K562 (cell line): ENCODE measurements around the gene CHMP4B. TPM values are rescaled to one million over a fixed set of nuclear protein-coding genes. Genes with fewer than 3 reads are reported as not detected.

Experiments
- BHLHE40 ChIP-seq: IDR thresholded peaks from 2 replicates; pipeline ENCODE4 v1.6.1; 2011; ENCODE audit warnings: low read length, improper control_type of control experiment
- ELF2 ChIP-seq: fragments of 250-450 bp; sonication (Bioruptor Pico); IDR thresholded peaks from 2 replicates; pipeline ENCODE4 v1.5.0; 2021; ENCODE audit warnings: mild to moderate bottlenecking
- ERF ChIP-seq: fragments of 450-650 bp; formaldehyde crosslinking; IDR thresholded peaks from 2 replicates; pipeline ENCODE4 v1.4.0; 2020; ENCODE audit warnings: mild to moderate bottlenecking, mixed read lengths
- FOS ChIP-seq: IDR thresholded peaks from 3 replicates; pipeline ENCODE4 v1.6.1; 2011; ENCODE audit not compliant: insufficient read length; ENCODE audit errors: extremely low read depth
- HMG20B ChIP-seq: fragments of 250-450 bp; sonication (Bioruptor Pico); IDR thresholded peaks from 2 replicates; pipeline ENCODE4 v1.5.0; 2021; ENCODE audit warnings: mild to moderate bottlenecking
- JUND ChIP-seq, 2 experiments: IDR thresholded peaks; 2 replicates in 1 of 2; 3 replicates in 1 of 2; pipeline ENCODE4 v1.6.1; 2011; ENCODE audit warnings: borderline replicate concordance in 2 of 2, low read depth in 2 of 2, low read length in 2 of 2, improper control_type of control experiment in 1 of 2, missing biosample characterization in 1 of 2, missing genetic modification characterization in 1 of 2, missing genetic modification reagents in 1 of 2
- L3MBTL2 ChIP-seq: fragments of 450-650 bp; IDR thresholded peaks from 2 replicates; pipeline ENCODE4 v1.6.1; 2016; ENCODE audit warnings: mild to moderate bottlenecking, moderate library complexity
- MTA3 ChIP-seq: fragments of 450-650 bp; formaldehyde crosslinking; IDR thresholded peaks from 2 replicates; pipeline ENCODE4 v1.6.1; 2017; ENCODE audit warnings: mild to moderate bottlenecking, borderline replicate concordance
- NFATC3 ChIP-seq: fragments of 450-650 bp; IDR thresholded peaks from 2 replicates; pipeline ENCODE4 v1.6.1; 2017; ENCODE audit warnings: mild to moderate bottlenecking
- NFXL1 ChIP-seq: fragments of 450-650 bp; formaldehyde crosslinking; IDR thresholded peaks from 2 replicates; pipeline ENCODE4 v1.4.0; 2021; ENCODE audit warnings: mild to moderate bottlenecking
- NR1H2 ChIP-seq: sonication (generic); formaldehyde crosslinking; IDR thresholded peaks from 2 replicates; pipeline ENCODE4 v1.4.0; 2020; ENCODE audit warnings: mild to moderate bottlenecking, missing genetic modification reagents
- PHF8 ChIP-seq: fragments of 200-600 bp; sonication (generic); IDR thresholded peaks from 2 replicates; pipeline ENCODE4 v1.6.1; 2012; ENCODE audit warnings: mixed run types, mild to moderate bottlenecking, inconsistent platforms, low read length, moderate library complexity, borderline replicate concordance
- POLR3G ChIP-seq: IDR thresholded peaks from 2 replicates; pipeline ENCODE4 v1.6.1; 2011; ENCODE audit not compliant: insufficient read length, insufficient replicate concordance; ENCODE audit errors: extremely low read depth
- RNF219 ChIP-seq: fragments of 250-450 bp; sonication (Bioruptor Pico); IDR thresholded peaks from 2 replicates; pipeline ENCODE4 v1.5.0; 2022; ENCODE audit warnings: mild to moderate bottlenecking
- SIN3B ChIP-seq: fragments of 450-650 bp; IDR thresholded peaks from 2 replicates; pipeline ENCODE4 v1.6.1; 2017; ENCODE audit warnings: low read depth, mild to moderate bottlenecking, moderate library complexity
- SMAD1 ChIP-seq: fragments of 150-350 bp; IDR thresholded peaks from 2 replicates; pipeline ENCODE4 v1.6.1; 2014; ENCODE audit warnings: low read length, low read depth; ENCODE audit not compliant: partially characterized antibody
- SMARCA4 ChIP-seq: fragments of 450-650 bp; IDR thresholded peaks from 2 replicates; pipeline ENCODE4 v1.6.1; 2016
- SMARCA5 ChIP-seq: fragments of 450-650 bp; IDR thresholded peaks from 2 replicates; pipeline ENCODE4 v1.6.1; 2016
- TBL1XR1 ChIP-seq, 2 experiments: IDR thresholded peaks; 2 replicates each; pipeline ENCODE4 v1.6.1; 2012; ENCODE audit warnings: improper control_type of control experiment in 2 of 2, low read length in 2 of 2, mild to moderate bottlenecking in 1 of 2
- TSC22D4 ChIP-seq: fragments of 450-650 bp; IDR thresholded peaks from 2 replicates; pipeline ENCODE4 v1.6.1; 2016; ENCODE audit warnings: missing genetic modification characterization, missing biosample characterization, control low read depth
- ZBTB17 ChIP-seq: fragments of 450-650 bp; formaldehyde crosslinking; IDR thresholded peaks from 2 replicates; pipeline ENCODE4 v1.4.0; 2020; ENCODE audit warnings: mild to moderate bottlenecking
- ZKSCAN8 ChIP-seq: fragments of 200-800 bp; sonication (Bioruptor generic); IDR thresholded peaks from 2 replicates; pipeline ENCODE4 v1.6.1; 2016; ENCODE audit warnings: missing genetic modification characterization, missing compliant biosample characterization
- ZNF175 ChIP-seq: fragments of 200-800 bp; sonication (Bioruptor generic); IDR thresholded peaks from 2 replicates; pipeline ENCODE4 v1.6.1; 2016; ENCODE audit warnings: low read depth, mild to moderate bottlenecking, missing genetic modification characterization, missing compliant biosample characterization
- ZNF239 ChIP-seq: fragments of 250-450 bp; sonication (Bioruptor Pico); IDR thresholded peaks from 2 replicates; pipeline ENCODE4 v1.4.0; 2020; ENCODE audit warnings: mild to moderate bottlenecking
- ZNF263 ChIP-seq: sonication (generic); formaldehyde crosslinking; IDR thresholded peaks from 2 replicates; pipeline ENCODE4 v1.8.0; 2022; ENCODE audit warnings: mild to moderate bottlenecking, missing genetic modification reagents, borderline replicate concordance
- ZNF431 ChIP-seq: sonication (generic); formaldehyde crosslinking; IDR thresholded peaks from 2 replicates; pipeline ENCODE4 v1.8.0; 2022; ENCODE audit warnings: mild to moderate bottlenecking, missing genetic modification reagents
- ZNF77 ChIP-seq: fragments of 250-450 bp; sonication (Bioruptor Pico); IDR thresholded peaks from 2 replicates; pipeline ENCODE4 v1.5.0; 2020
- polyA plus RNA-seq, 8 experiments: library from polyadenylated mRNA; depleted of rRNA in 4 of 8; stranded (reverse) in 5 of 8; unstranded in 3 of 8; fragments of >200 nt; fragmentation: Nextera tagmentation in 2 of 8; fragmentation: Illumina TruSeq in 1 of 8; extraction: Ambion mirVana in 2 of 8; extraction: Trizol in 1 of 8; gene quantifications; 2 replicates each; pipeline versions ENCODE4 v1.2.1 to v1.2.3, GENCODE V29; 2011 to 2014; ENCODE audit warnings: inconsistent platforms in 1 of 8, missing spikeins in 1 of 8
- total RNA-seq, 7 experiments: library from RNA; depleted of rRNA in 6 of 7; stranded (reverse); fragments of >200 nt in 6 of 7; fragmentation: Illumina TruSeq in 2 of 7; extraction: Trizol in 2 of 7; gene quantifications; 2 replicates each; pipeline versions ENCODE4 v1.2.1 to v1.2.3, GENCODE V29; 2011 to 2021; ENCODE audit warnings: low replicate concordance in 1 of 7
- TF ChIP-seq, protein P1 (sequence below): fragments of 450-650 bp; IDR thresholded peaks from 2 replicates; pipeline ENCODE4 v1.6.1; 2016

CHMP4B gene
- total and polyA plus RNA-seq, 9 of the 15 experiments (the other 6 are each of a cell fraction or from before 2014, with no cell fraction given) = 1.8 to 64.7 (median 31.8) TPM

DNA sequence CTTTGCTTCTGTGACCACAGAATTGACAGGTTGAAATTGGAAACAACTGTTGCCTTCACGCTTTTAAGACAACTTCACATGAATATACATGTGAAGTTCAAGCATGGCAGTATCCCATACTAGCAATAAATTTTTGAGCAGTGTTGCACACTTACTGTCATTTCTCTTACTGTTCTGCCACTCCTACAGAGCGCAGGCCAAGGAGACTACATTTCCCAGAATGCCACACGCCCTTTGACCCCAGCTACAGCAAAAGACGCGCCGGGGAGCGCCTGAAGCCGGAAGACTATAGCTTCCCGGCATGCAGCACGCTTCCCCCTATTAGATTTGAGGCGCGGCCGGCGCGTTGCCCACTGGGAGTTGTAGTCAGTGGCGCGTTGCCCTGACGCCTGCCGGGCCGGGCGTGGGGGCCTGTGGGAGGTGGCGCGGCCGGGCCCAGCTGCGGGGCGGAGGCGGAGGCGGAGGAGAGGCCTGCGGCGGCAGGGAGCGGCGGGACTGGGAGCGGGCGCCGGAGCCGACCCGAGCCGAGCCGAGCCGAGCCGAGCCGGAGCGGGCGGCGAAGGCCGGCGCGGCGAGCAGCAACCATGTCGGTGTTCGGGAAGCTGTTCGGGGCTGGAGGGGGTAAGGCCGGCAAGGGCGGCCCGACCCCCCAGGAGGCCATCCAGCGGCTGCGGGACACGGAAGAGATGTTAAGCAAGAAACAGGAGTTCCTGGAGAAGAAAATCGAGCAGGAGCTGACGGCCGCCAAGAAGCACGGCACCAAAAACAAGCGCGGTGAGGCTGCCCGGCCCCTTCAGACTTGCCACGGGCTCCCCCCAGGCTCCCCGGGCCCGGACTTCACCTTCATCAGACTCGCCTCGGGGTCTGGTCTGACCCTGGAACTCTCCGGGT lies at the start of gene CHMP4B (continued):
- peak; percentile 80 to 88; a peak in 3 of 4 replicates for TF ChIP-seq TBL1XR1 (IDR thresholded peaks at IDR 0.05; ENCODE audit: low read length in 2 of 2)
- TF ChIP-seq BHLHE40 = peak; percentile 47; the same call in 1 of the 2 replicates
- peak; percentile 86 for TF ChIP-seq L3MBTL2
- TF ChIP-seq RNF219 = no peak
- peak; percentile 91 for TF ChIP-seq ZNF175 (CRISPR knock-in tag)
- 0 out of 2 replicates have a peak, but pooled peaks have one; percentile 41 for TF ChIP-seq ERF
- peak; percentile 27; the same call in 1 of the 2 replicates for TF ChIP-seq NFATC3
- TF ChIP-seq POLR3G = no peak
- TF ChIP-seq ZNF431 = no peak
- peak; percentile 27; the same call in 1 of the 2 replicates for TF ChIP-seq ZNF239 (CRISPR knock-in tag)
- TF ChIP-seq SMAD1 = no peak
- TF ChIP-seq SIN3B = peak; percentile 59
- no peak for TF ChIP-seq SMARCA5
- TF ChIP-seq MTA3 = no peak
- no peak for TF ChIP-seq NR1H2 (CRISPR knock-in tag)
- TF ChIP-seq SMARCA4 = no peak
- no peak for TF ChIP-seq ZKSCAN8 (CRISPR knock-in tag)
- TF ChIP-seq JUND (IDR thresholded peaks at IDR 0.05; ENCODE audit: borderline replicate concordance, low read depth, low read length) = peak; percentile 56; the same call in 1 of the 2 replicates
- peak; percentile 54; the same call in 1 of the 3 replicates for TF ChIP-seq JUND (tag; IDR thresholded peaks at IDR 0.05; ENCODE audit: borderline replicate concordance, low read depth, low read length)
- peak; percentile 100 for TF ChIP-seq ELF2 (CRISPR knock-in tag)
- TF ChIP-seq ZNF77 = no peak
- TF ChIP-seq NFXL1 (CRISPR knock-in tag) = no peak
- TF ChIP-seq TSC22D4 (tag) = no peak
- no peak for TF ChIP-seq HMG20B (CRISPR knock-in tag)
- no peak for TF ChIP-seq FOS
- 0 out of 2 replicates have a peak, but pooled peaks have one; percentile 29 for TF ChIP-seq ZBTB17 (CRISPR knock-in tag)
- TF ChIP-seq PHF8 = peak; percentile 80; the same call in 1 of the 2 replicates
- TF ChIP-seq, protein P1, sequence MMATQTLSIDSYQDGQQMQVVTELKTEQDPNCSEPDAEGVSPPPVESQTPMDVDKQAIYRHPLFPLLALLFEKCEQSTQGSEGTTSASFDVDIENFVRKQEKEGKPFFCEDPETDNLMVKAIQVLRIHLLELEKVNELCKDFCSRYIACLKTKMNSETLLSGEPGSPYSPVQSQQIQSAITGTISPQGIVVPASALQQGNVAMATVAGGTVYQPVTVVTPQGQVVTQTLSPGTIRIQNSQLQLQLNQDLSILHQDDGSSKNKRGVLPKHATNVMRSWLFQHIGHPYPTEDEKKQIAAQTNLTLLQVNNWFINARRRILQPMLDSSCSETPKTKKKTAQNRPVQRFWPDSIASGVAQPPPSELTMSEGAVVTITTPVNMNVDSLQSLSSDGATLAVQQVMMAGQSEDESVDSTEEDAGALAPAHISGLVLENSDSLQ = no peak; the same call in 1 of the 2 replicates
- no peak for TF ChIP-seq ZNF263 (CRISPR knock-in tag)
